PC-9 (cell line): ENCODE data around the gene MMP2. TPM values are rescaled to one million over a fixed set of nuclear protein-coding genes. Genes with fewer than 3 reads are reported as not detected.

Experiments
- BruUV-seq: library from RNA; stranded (reverse); fragments of 400-500 nt; replicated peaks from 2 replicates; lab custom pipeline; 2021; lab: Mats Ljungman, UMichigan
- CTCF ChIA-PET: fragments of 300-600 bp; sonication (Branson Sonifier 250); formaldehyde crosslinking; loops from one replicate; lab custom pipeline; 2022; ENCODE audit warnings: antibody characterized with exemption; lab: Charles Lee
- POLR2A ChIA-PET: fragments of 300-600 bp; sonication (Branson Sonifier 250); formaldehyde crosslinking; loops from one replicate; lab custom pipeline; 2022; ENCODE audit warnings: antibody characterized with exemption; ENCODE audit not compliant: unreplicated experiment; lab: Charles Lee
- DNase-seq, 2 experiments: peaks; one replicate each; pipeline versions ENCODE4 v3.0.0 to v3.0.0-alpha.2; 2015 to 2022; ENCODE audit warnings: mixed read lengths in 1 of 2
- H2AFZ ChIP-seq: fragments of 200-600 bp; sonication (generic); 2 replicates; pipeline ENCODE4 v1.8.1; 2017; ENCODE audit warnings: antibody characterized with exemption
- H3F3A ChIP-seq: fragments of 200-600 bp; sonication (generic); 2 replicates; pipeline ENCODE4 v1.8.1; 2017; ENCODE audit warnings: antibody characterized with exemption, mild to moderate bottlenecking, low read depth; ENCODE audit not compliant: insufficient read depth
- H3K27ac ChIP-seq: fragments of 200-600 bp; sonication (generic); 2 replicates; pipeline ENCODE4 v1.6.1; 2016; ENCODE audit warnings: mixed run types
- H3K27me3 ChIP-seq: fragments of 200-600 bp; sonication (generic); 2 replicates; pipeline ENCODE4 v1.6.1; 2016; ENCODE audit warnings: low read depth, mixed run types; ENCODE audit not compliant: insufficient read depth
- H3K36me3 ChIP-seq: fragments of 200-600 bp; sonication (generic); 2 replicates; pipeline ENCODE4 v1.6.1; 2016; ENCODE audit warnings: low read depth, mixed run types
- H3K4me1 ChIP-seq: fragments of 200-600 bp; sonication (generic); replicated peaks from 2 replicates; pipeline ENCODE4 v1.6.1; 2016; ENCODE audit warnings: mixed run types; ENCODE audit not compliant: insufficient read depth
- H3K4me2 ChIP-seq: fragments of 200-600 bp; sonication (generic); 2 replicates; pipeline ENCODE4 v1.6.1; 2017; ENCODE audit warnings: mixed run types
- H3K4me3 ChIP-seq: fragments of 200-600 bp; sonication (generic); 2 replicates; pipeline ENCODE4 v1.6.1; 2016; ENCODE audit warnings: mixed run types
- H3K79me2 ChIP-seq: fragments of 200-600 bp; sonication (generic); 2 replicates; pipeline ENCODE4 v1.6.1; 2017; ENCODE audit warnings: low read depth, mixed run types
- H3K9me2 ChIP-seq: fragments of 200-600 bp; sonication (generic); 2 replicates; pipeline ENCODE4 v1.8.1; 2017; ENCODE audit warnings: mild to moderate bottlenecking; ENCODE audit not compliant: insufficient read depth
- H3K9me3 ChIP-seq: fragments of 200-600 bp; sonication (generic); 2 replicates; pipeline ENCODE4 v1.8.1; 2016; ENCODE audit warnings: low read depth; ENCODE audit not compliant: insufficient read depth
- H4K20me1 ChIP-seq: fragments of 200-600 bp; sonication (generic); 2 replicates; pipeline ENCODE4 v1.8.1; 2017; ENCODE audit not compliant: insufficient read depth
- EZH2 ChIP-seq: fragments of 200-600 bp; sonication (generic); IDR thresholded peaks from 2 replicates; pipeline ENCODE4 v1.8.0; 2017; ENCODE audit warnings: antibody characterized with exemption, low read depth
- intact Hi-C: fragments of 100-400 bp; cut with micrococcal nuclease; formaldehyde crosslinking; loops from one replicate; pipeline ENCODE4 v1.10.0; 2022; ENCODE audit not compliant: unreplicated experiment
- total RNA-seq: library from RNA; stranded (reverse); gene quantifications from 2 replicates; pipeline ENCODE4 v1.2.3, GENCODE V29; 2021
- TF ChIP-seq, protein P1 (sequence below): fragments of 200-600 bp; sonication (generic); conservative IDR thresholded peaks from 2 replicates; pipeline ENCODE4 v1.6.1; 2017; ENCODE audit warnings: mixed run types, antibody characterized with exemption, mild to moderate bottlenecking, moderate library complexity

MMP2 gene
- total RNA-seq, 1 experiment from 2014 or later: 0.50 TPM

DNA sequence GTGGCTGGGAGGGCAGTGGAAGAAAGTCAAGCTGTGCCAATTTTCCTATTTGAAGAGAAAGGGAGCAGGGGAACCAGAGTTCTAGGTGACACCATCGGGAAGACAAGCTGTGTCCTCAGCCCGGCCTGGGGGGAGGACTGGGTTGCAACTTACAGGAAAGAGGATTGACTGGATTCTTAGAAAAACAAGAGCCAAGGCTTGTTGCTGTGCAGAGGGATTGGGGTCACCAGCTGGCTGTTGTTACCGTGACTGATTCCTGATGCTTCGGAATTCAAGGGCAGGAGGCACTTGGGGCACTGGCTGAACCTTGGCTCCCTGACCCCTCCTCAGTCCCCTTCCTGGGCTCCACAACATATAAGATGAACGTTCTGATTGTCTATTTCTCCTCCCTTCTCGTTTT lies 16.8 kb upstream of the MMP2 start:
- no peaks in the 10 kb centered on the region for H4K20me1 ChIP-seq
- no peaks in the 10 kb centered on the region for H3K36me3 ChIP-seq
- no peak overlapping the region for H2AFZ ChIP-seq
- H3K27me3 ChIP-seq: no peaks in the 10 kb centered on the region
- H3K4me2 ChIP-seq: no peak overlapping the region
- no peak overlapping the region for H3K4me3 ChIP-seq
- no peaks in the 10 kb centered on the region for H3F3A ChIP-seq
- H3K9me3 ChIP-seq: no peaks in the 10 kb centered on the region
- BruUV-seq: no TSS peak
- H3K79me2 ChIP-seq: no peaks in the 10 kb centered on the region
- intact Hi-C loops: no loop called here
- no peaks in the 10 kb centered on the region for H3K9me2 ChIP-seq
- CTCF ChIA-PET: no interaction called here
- TF ChIP-seq, protein P1, sequence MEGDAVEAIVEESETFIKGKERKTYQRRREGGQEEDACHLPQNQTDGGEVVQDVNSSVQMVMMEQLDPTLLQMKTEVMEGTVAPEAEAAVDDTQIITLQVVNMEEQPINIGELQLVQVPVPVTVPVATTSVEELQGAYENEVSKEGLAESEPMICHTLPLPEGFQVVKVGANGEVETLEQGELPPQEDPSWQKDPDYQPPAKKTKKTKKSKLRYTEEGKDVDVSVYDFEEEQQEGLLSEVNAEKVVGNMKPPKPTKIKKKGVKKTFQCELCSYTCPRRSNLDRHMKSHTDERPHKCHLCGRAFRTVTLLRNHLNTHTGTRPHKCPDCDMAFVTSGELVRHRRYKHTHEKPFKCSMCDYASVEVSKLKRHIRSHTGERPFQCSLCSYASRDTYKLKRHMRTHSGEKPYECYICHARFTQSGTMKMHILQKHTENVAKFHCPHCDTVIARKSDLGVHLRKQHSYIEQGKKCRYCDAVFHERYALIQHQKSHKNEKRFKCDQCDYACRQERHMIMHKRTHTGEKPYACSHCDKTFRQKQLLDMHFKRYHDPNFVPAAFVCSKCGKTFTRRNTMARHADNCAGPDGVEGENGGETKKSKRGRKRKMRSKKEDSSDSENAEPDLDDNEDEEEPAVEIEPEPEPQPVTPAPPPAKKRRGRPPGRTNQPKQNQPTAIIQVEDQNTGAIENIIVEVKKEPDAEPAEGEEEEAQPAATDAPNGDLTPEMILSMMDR: no peak
- no peak for TF ChIP-seq EZH2
- no peaks in the 10 kb centered on the region for H3K4me1 ChIP-seq
- H3K27ac ChIP-seq: no peak overlapping the region
- no peak for DNase-seq
- POLR2A ChIA-PET: no interaction called here

DNA sequence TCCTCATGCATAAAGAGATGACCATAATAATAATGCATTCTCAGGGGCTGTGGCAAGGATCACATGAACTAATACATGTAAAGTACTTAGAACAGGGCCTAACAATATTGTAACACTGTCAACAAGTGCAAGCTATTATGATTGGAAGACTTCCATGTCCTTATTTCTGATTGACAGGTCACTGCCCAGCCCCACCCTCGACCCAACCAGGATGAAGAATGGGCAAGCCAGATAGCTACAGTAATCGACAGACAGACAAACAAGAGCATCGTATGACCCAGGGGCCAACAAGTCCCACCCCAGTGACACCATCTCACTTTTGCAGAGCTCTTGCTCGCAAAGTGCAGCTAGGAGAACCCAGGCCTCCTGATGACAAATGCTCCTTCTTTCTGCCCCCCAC lies 14.6 kb upstream of the MMP2 start:
- no TSS peak for BruUV-seq
- POLR2A ChIA-PET: interaction anchor here (0.6 kb wide), 1 partner anchor 176 kb away, joined by 3 read pairs; no protein-coding TSS in a partner anchor

DNA sequence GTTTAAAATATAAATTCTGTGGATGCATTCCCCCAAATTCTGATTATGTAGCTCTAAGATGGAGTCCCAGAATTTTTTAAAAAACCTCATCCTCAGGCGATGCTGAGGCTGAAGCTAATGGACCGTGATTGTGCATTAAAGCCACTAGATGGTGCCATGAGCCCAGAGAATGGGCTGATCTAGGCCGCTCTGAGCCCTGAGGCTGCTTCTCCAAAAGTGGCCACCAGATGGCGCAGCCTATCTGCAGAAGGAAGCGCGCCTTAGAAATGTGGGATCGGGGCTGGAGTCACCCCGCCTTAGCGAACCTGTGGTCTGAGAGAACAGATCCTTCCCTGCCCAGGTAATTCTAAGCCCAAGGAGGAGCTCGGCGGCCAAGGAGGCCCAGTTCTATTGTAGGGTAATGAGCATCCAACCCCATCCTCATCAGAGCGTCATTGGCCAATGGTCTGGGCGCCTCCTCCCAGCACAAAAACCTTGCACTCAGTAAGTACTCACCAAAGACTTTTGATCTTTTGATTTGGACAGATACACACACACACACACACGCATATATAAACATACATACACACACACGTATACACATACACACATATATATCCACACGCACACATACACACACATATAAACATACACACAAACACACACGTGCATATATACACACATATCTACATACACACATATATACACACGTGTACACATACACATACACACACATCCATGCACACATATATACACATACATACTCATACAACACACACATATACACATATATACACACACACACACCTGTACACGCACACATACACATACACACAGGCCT lies 13.7 kb upstream of the MMP2 start:
- Histone ChIP-seq H3K36me3 (no peaks in the 10 kb centered on the region), H3K79me2 (no peaks in the 10 kb centered on the region), H3K27ac (no peak overlapping the region), H3F3A (peaks cover 12% of the 10 kb centered on the region), H3K27me3 (no peaks in the 10 kb centered on the region), H2AFZ (no peak overlapping the region), H4K20me1 (no peaks in the 10 kb centered on the region), H3K9me2 (no peaks in the 10 kb centered on the region), H3K4me3 (no peak overlapping the region), H3K4me1 (peaks cover 11% of the 10 kb centered on the region), H3K4me2 (0 out of 2 replicates have a peak overlapping the region, but pooled peaks have one; percentile 24), H3K9me3 (no peaks in the 10 kb centered on the region)
- BruUV-seq: no TSS peak
- no peak for TF ChIP-seq EZH2
- TF ChIP-seq, protein P1: peak; percentile 100
- peak; percentile 72 to 82 for DNase-seq
- intact Hi-C loops: loop anchor here (1.0 kb wide), 3 partner anchors 78 to 377 kb away; no protein-coding TSS in a partner anchor
- ChIA-PET POLR2A (no interaction called here), CTCF (interaction anchor here (0.6 to 1.6 kb wide), 14 partner anchors 30 to 1916 kb away, joined by 3 to 8 read pairs (median 4); no protein-coding TSS in a partner anchor)

More for the DNA sequence above, 14.6 kb upstream of the MMP2 start:
- H3K9me3 ChIP-seq: no peaks in the 10 kb centered on the region
- no peaks in the 10 kb centered on the region for H3K9me2 ChIP-seq
- no peaks in the 10 kb centered on the region for H3K36me3 ChIP-seq
- TF ChIP-seq, protein P1: no peak
- no peak for TF ChIP-seq EZH2
- intact Hi-C loops: no loop called here
- no peak overlapping the region for H3K4me3 ChIP-seq
- H3K79me2 ChIP-seq: no peaks in the 10 kb centered on the region
- no peaks in the 10 kb centered on the region for H4K20me1 ChIP-seq
- no peak overlapping the region for H3K27ac ChIP-seq
- no peak overlapping the region for H2AFZ ChIP-seq
- H3K4me1 ChIP-seq: peaks cover 2% of the 10 kb centered on the region
- no peak overlapping the region for H3K4me2 ChIP-seq
- no peaks in the 10 kb centered on the region for H3K27me3 ChIP-seq
- CTCF ChIA-PET: interaction anchor here (0.5 to 1.6 kb wide), 14 partner anchors 31 to 1915 kb away, joined by 3 to 8 read pairs (median 4); no protein-coding TSS in a partner anchor
- no peak for DNase-seq
- peaks cover 3% of the 10 kb centered on the region; the same call in 1 of the 2 replicates for H3F3A ChIP-seq
